HTR-8/SVneo (cell line): ENCODE results near the gene TGFB2.
A peak's percentile ranks its signal among the peaks of the same experiment; 100 is the strongest.
"Not testable (repeated sequence)": the region's sequence is repeated elsewhere in the genome, so short reads cannot be mapped to it uniquely, and the experiment has no call there.

ENCODE experiments used
- DNase-seq: peaks from one replicate; pipeline ENCODE4 v3.0.0; 2011; ENCODE audit warnings: low spot score, mixed read lengths; ENCODE audit not compliant: insufficient read length
- FAIRE-seq: peaks from 2 replicates; lab custom pipeline; 2011; peaks lifted over from hg19 to GRCh38; lab: Jason Lieb, UNC

Gene TGFB2

DNA sequence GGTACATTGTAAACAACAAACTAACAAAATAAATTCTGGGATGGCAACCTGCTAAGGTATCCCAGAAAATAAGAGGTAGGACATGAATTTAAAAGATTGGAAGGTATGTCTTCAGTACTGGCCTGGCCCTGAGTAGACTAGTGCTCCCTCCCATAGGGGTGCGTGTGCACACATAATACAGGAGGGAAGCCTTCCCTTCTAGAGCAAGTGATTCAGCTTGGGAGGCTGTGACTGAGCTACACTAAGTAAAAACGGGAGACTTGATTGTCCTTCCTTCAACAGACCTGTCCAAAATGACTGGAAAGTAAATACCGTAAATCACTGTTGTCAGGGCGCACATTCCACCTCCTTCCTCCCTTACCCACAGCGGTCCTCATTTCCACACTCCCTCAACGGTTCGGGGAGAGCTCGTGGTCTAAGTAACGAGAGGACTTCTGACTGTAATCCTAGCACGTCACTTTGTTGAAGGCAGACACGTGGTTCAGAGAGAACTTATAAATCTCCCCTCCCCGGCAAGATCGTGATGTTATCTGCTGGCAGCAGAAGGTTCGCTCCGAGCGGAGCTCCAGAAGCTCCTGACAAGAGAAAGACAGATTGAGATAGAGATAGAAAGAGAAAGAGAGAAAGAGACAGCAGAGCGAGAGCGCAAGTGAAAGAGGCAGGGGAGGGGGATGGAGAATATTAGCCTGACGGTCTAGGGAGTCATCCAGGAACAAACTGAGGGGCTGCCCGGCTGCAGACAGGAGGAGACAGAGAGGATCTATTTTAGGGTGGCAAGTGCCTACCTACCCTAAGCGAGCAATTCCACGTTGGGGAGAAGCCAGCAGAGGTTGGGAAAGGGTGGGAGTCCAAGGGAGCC lies at the start of gene TGFB2:
TGFB2 (plus strand) TSS at position 523 of the 859 bp plus-strand sequence. CDS start 1,366 bp downstream, outside the sequence.
- FAIRE-seq (peak; percentile 92), DNase-seq (peak; percentile 69)

DNA sequence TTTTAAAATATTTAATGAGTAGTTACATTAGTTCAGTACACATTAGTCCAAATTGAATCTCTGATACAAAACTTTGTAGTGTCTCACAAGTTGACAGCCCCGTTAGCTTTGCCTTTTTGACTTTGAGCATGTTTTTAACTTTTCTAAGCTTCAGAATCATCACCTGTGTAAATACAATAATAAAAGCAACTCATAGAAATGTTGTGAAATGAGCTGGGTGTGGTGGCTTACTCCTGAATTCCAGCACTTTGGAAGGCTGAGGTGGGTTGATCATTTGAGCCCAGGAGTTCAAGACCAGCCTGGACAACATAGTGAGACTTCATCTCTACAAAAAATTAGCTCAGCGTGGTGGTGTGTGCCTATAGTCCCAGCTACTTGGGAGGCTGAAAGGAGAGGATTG lies 49.0 kb upstream of the TGFB2 start:
- FAIRE-seq: no peak
- DNase-seq: no peak

GRCh38 chr1:218297461-218297860 lies 47.7 kb upstream of the TGFB2 start:
- DNase-seq (no peak), FAIRE-seq (no peak)

GRCh38 chr1:218297867-218298266 lies 47.3 kb upstream of the TGFB2 start:
- no peak for FAIRE-seq
- DNase-seq: no peak

DNA sequence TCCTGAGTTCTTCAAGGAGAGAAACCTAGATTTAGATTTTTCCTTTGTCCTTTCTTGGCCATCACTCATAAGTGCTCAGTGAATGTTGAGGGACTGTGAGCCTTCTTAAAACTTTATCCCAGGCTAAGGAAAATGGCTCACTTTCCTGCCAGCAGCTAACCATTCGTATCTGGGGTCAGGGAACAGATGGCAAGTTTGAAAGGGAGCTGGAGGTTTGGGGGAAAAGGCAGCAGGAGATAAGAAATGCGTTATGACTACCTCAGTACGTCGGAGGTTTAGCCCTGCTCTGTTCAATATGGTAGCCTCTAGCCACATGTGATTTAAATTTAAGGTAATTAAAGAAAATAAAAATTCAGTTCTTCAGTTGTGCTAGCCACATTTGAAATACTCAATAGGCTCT lies 46.7 kb upstream of the TGFB2 start:
- FAIRE-seq: no peak
- no peak for DNase-seq

DNA sequence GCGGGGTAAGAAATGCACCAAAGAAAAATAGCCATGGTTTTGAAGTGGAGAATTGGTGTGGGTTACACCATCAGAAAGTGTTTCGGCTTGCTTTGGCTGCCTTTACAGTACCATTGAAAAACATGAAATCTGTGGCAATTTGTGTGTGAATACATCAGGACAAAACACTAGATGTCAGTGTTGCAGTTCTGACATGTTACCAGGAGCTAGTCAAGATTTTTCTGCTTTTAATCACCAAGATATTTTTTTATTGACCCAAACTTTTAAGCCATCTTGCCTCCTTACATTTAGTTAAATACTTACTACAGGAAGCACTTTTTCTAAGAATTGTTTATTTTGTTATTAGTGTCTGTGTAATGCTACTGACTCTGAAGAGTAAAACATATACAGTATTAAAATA lies 45.7 kb upstream of the TGFB2 start:
- peak; percentile 32 for DNase-seq
- peak; percentile 57 for FAIRE-seq

- FAIRE-seq (no peak), DNase-seq (no peak)
Measured at GRCh38 chr1:218301217-218301616, 43.9 kb upstream of the TGFB2 start.

DNA sequence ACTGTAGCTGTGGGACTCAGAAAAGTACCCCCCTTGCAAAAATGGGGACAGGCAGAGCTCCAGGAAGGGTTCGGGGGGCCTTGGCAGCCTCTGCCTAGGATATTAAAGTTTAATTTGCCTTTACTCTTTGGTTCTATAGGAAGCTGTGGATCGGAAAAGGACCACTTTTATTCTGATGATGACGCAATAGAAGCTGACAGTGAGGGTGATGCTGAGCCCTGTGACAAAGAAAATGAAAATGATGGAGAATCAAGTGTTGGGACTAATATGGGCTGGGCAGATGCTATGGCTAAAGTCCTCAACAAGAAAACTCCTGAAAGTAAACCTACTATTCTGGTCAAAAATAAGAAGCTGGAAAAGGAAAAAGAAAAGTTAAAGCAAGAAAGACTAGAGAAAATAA lies 43.0 kb upstream of the TGFB2 start:
- no peak for FAIRE-seq

DNA sequence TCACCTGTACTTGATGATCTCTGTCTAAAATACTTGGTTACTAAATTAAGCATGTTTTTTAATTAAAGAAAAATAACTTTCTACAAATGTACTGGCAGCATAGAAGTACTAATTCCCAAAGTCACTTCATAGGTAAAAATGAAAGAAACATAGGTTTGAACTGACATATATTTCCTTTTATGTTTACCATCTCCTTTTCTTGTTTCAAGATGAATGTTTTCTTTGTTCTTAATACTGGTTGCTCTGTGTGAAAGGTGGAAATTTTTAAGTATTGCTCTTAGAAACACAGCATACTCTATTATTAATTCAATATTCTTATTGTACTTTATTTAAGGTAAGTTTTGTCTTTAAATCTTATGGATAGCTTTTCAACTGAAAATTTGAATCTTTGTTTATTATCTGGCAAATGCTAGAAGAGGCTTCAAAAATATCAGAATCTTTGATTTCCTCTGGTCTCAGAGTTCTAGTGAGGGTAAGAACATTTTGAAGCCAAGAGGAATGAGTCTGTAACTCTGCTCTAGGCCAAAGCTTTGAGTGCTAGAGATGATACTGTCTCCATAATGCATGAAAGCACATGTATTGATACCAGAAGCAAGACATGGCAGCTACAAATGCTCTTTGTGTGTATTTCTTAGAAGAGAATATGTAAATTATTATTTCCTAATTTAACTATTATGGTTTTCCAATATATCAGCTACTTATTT lies 41.8 kb upstream of the TGFB2 start:
- FAIRE-seq (no peak), DNase-seq (no peak)

More for the DNA sequence above, 43.0 kb upstream of the TGFB2 start:
- DNase-seq: no peak

DNA sequence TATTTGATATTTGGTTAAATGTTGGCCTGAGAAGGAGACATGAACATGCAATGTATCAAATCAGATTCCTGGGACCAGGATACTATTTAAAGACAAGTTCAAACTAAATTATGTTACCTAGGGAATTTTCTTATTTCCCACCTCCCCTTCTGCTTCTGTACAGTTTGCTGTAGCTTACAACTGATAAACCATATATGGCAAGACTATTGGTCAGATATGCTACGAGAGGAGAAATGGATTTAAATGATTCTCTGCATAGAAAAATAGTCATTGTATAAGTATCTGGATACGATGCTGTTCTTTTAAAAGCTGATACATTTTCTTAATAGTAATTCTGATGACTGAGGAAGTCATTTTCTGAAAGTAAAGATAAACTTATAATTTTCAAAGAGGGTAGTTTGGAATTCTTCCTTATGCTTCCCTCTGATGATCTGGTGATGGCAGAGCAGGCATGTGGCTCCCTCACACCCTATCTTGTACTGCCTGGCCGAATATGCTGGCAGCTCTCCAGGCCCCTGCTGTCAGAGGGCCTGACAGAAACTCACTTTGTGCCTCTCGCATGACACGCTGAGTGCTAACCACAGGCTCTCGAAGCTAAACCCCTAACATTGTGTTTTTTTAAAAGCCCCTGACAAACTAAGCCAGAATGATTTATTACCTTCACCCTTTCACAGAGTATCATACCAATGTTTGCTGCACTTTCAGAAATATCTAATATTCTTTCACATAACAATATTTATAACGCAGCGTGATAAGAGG lies 40.7 kb upstream of the TGFB2 start:
- FAIRE-seq: no peak

DNA sequence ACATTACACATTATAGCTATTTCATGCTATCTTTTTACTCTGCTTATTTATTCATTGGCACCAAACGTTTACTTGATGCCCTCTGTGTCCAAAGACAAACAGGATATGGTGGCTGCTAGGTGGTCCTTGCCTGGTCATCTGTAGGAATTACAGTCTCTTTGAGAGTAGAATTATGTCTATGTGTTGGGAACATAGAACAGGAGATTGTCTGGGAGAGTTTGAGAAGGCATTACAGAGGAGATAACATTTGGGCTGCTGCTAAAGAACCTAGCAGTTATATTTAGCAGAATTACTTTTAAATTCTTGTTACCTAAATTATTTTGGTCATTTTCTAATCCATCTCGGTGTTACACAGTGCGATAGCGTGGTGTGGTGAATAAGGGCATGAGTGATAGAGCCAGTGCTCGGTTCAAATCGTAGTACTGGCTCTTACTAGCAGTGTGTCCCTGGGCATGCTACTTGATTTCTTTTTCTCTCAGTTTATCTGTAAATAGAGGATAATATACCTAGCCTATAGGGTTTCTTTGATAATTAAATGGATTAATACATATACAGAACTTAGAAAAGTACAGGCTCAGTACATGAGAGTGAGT lies 39.6 kb upstream of the TGFB2 start:
- DNase-seq: no peak
- FAIRE-seq: no peak

More for the DNA sequence above, 40.7 kb upstream of the TGFB2 start:
- peak; percentile 50 for DNase-seq

DNA sequence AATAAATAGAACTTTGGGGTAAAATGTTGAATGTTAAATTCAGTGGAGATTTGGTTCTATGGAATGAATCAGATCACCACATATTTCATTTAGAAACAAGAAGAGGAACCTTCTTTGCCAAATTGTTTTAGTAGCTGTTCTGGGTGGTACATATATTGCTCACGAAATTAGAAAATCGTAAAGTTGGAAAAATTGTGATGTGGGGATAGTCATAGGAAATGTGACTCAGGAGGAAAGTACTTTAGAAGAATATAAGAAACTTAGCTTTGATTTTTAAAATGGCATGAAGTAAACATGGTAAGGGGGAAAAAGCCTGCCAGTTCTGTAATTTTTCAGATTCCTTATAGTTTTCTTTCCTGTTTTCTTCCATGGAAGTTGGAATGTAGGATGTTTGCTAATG lies 32.6 kb upstream of the TGFB2 start:
- FAIRE-seq (no peak), DNase-seq (no peak)

- DNase-seq (no peak), FAIRE-seq (no peak)
Measured at GRCh38 chr1:218314316-218314715, 30.8 kb upstream of the TGFB2 start.

DNA sequence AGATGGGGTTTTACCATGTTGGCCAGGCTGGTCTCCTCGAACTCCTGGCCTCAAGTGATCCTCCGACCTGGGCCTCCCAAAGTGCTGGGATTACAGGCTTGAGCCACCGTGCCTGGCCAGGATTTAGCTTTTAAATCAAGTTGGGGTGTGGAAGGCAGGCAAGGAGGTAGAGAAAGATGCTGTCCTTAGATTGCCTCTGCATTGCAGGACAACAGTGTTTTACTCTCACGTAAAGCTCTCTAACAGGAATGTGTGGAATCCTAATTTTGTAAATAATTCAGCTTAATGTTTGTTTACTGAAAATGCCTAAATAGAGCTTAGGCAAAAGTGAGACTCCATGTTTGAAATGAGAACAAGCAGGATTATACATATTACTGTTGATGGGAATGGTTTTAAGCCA lies 29.5 kb upstream of the TGFB2 start:
- DNase-seq (no peak), FAIRE-seq (no peak)

DNA sequence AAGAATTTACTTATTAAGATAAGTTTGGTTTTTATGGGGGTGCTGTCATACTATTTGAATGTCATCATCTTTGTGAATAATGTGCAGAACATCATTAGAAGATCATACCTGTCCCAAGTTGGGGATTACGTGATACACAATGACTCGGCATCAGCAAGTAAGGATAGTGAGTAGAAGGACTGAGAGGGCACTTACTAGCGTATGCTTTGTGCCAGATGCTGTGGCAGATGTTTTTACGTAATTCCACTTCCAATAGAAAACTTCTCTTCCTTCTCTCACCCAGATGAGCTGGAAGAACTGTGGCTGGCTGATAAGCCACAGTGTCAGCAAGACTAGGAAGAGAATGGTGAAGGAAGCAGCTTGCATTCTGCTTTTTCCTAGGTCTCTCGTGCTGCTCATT lies 28.1 kb upstream of the TGFB2 start:
- no peak for DNase-seq
- FAIRE-seq: no peak

DNA sequence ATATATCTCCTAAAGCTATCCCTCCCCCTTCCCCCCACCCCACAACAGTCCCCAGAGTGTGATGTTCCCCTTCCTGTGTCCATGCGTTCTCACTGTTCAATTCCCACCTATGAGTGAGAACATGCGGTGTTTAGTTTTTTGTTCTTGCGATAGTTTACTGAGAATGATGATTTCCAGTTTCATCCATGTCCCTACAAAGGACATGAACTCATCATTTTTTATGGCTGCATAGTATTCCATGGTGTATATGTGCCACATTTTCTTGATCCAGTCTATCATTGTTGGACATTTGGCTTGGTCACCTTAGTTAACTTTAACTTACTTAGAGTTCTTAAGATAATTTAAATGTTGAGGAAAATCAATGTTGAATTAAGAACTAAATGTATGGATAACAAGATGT lies 25.0 kb upstream of the TGFB2 start:
- not testable (repeated sequence) for FAIRE-seq, DNase-seq

DNA sequence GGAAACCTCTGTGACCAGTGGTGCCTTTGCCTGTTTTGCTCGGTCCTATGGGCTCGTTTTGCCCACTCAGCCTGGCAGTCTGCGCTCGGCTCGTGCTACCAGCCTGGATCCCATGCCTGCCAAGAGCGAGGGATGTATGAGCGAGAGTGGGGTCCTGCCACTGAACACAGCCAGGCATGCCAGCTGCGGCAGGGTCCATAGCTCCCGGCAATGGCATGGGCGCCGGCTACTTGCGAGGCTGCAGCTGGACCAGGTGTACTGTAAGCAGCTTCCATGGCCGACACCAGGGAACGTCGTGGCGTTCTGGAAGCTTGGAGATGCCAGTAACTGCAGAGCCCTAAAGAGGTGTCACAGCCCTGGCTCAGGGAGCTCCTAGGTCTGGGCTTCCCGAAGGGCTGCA lies 22.4 kb upstream of the TGFB2 start:
- DNase-seq (no peak), FAIRE-seq (peak; percentile 13)

GRCh38 chr1:218323568-218324225 lies 21.4 kb upstream of the TGFB2 start:
- FAIRE-seq (no peak), DNase-seq (no peak)

GRCh38 chr1:218324226-218324580 lies 20.9 kb upstream of the TGFB2 start:
- DNase-seq: no peak
- no peak for FAIRE-seq

DNA sequence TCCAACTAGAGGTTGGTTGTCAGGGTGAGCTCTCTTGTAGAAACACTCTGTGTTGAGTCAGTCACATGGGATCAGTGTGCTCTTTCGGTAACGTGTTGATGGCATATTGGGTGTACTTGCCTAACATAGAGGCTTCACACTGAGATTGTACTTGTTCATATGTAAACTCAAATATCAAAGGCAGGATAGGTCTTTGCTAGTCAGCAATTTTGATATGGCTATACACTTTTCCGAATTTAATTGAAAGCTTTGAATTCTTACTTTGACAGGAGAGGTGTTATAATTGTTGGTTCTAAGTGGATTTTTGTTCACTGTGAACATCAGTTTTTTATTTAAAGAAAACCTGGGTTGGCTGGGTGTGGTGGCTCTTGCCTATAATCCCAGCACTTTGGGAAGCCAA lies 16.4 kb upstream of the TGFB2 start:
- no peak for DNase-seq
- FAIRE-seq: no peak
